ENCODE results near the gene MAD1L1.
"Not testable (repeated sequence)": the region's sequence is repeated elsewhere in the genome, so short reads cannot be mapped to it uniquely, and the experiment has no call there.

DNA sequence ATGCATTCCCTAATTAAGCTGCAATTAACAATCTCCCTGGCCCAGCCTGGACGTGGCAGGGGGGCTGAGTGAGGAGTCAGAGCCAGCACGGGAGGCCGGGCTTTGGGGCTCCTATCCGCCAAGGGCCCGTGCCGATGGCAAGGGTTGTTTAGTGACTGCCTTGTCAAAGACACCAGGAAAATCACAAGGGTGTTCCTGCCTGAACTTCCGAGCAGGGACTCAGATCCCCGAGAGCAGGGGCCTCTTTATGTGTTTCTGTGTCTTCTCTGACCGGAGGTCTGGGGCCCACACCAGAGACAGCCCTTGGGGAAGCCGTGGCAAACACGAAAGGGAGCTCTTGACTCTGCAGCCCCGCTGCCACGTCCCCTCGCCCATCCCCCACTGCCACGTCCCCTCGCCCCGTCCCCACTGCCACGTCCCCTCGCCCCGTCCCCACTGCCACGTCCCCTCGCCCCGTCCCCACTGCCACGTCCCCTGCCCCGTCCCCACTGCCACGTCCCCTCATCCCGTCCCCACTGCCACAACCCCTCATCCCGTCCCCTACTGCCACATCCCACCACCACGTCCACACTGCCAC, 303.3 kb downstream of the MAD1L1 start:
- TF ChIP-seq, protein P1, sequence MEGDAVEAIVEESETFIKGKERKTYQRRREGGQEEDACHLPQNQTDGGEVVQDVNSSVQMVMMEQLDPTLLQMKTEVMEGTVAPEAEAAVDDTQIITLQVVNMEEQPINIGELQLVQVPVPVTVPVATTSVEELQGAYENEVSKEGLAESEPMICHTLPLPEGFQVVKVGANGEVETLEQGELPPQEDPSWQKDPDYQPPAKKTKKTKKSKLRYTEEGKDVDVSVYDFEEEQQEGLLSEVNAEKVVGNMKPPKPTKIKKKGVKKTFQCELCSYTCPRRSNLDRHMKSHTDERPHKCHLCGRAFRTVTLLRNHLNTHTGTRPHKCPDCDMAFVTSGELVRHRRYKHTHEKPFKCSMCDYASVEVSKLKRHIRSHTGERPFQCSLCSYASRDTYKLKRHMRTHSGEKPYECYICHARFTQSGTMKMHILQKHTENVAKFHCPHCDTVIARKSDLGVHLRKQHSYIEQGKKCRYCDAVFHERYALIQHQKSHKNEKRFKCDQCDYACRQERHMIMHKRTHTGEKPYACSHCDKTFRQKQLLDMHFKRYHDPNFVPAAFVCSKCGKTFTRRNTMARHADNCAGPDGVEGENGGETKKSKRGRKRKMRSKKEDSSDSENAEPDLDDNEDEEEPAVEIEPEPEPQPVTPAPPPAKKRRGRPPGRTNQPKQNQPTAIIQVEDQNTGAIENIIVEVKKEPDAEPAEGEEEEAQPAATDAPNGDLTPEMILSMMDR (IDR thresholded peaks at IDR 0.05) = not testable (repeated sequence)
- not testable (repeated sequence) for TF ChIP-seq POLR2A (IDR thresholded peaks at IDR 0.05)
